Measurements from ENCODE around the gene ARHGAP22.

DNA sequence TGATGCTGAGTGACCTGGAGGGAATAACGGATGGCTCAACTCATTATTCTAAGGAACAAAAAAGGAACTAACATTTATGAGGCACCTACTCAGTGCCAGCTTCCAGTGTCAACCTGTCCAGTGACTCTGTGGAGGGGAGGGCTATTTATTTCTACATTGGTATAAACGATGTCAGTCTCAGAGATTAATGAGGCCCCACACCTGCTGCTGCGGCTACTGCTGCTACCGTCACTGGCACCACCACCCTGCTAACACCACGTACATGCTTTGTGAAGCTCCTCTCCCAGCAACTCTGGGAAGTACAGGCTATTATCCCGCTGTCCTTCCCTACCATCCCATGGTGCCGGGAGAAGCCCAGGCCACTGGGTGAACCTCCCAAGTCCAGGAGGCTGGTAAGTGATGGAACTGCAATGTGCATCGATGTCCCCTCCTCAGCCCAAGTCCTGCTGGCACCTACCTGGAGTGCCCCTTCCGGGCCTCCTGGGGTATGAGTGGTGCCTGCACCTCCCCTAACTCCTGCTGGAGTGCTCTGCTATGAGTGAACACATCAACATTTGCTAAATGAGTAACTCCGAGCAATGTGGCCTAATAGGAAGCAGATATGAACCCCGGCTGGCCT, 101.5 kb downstream of the ARHGAP22 start:
- TF ChIP-seq, protein P1, sequence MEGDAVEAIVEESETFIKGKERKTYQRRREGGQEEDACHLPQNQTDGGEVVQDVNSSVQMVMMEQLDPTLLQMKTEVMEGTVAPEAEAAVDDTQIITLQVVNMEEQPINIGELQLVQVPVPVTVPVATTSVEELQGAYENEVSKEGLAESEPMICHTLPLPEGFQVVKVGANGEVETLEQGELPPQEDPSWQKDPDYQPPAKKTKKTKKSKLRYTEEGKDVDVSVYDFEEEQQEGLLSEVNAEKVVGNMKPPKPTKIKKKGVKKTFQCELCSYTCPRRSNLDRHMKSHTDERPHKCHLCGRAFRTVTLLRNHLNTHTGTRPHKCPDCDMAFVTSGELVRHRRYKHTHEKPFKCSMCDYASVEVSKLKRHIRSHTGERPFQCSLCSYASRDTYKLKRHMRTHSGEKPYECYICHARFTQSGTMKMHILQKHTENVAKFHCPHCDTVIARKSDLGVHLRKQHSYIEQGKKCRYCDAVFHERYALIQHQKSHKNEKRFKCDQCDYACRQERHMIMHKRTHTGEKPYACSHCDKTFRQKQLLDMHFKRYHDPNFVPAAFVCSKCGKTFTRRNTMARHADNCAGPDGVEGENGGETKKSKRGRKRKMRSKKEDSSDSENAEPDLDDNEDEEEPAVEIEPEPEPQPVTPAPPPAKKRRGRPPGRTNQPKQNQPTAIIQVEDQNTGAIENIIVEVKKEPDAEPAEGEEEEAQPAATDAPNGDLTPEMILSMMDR (IDR thresholded peaks at IDR 0.05) = no peak
- TF ChIP-seq POLR2A (IDR thresholded peaks at IDR 0.05) = no peak
- TF ChIP-seq POLR2AphosphoS5 (IDR thresholded peaks at IDR 0.05; ENCODE audit: insufficient read depth in 1 of 2, low read depth in 1 of 2) = no peak

Data from vagina (tissue), 2 donors.